ENCODE data around the gene CHPF2. TPM values are rescaled to one million over a fixed set of nuclear protein-coding genes. Genes with fewer than 3 reads are reported as not detected.

CHPF2 gene
- total and polyA plus RNA-seq, 2 donors, result 18.0 to 35.2 TPM

DNA sequence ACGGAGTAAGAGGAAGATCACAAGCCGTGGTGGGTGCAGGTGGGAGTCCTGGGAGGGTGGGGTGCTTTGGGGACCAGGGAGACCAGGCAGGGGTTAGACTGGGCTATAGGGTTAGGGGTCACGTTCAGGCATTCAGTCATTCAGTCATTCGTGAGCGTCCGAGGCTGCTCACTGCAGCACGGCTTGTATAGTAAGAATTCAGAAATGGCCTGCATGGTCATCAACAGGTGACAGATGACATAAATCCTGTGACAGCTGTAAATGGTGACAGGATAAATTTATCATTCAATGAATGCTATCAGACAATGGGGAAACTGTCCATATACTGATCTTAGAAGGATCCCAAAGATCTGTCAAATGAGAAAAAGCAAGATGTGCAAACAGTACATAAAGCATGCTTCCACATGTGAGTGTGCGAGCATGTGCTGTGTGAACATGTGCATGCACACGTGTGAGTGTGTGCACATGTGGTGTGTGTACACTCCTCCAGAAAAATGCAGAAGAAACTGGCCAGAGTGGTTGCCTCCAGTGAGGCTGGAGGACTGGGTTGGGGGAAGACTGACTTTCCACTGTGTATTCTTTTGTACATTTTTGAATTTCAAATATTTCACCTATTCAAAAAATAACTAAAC is 48.2 kb downstream of the CHPF2 start:
- no peak for DNase-seq (ENCODE audit: low read depth in 6 of 9, low spot score in 9 of 9)
- H3K4me3 ChIP-seq (ENCODE audit: low read length in 2 of 2), result no peak overlapping the region
- peaks cover 0 to 3% of the 10 kb centered on the region in 2 donors for H3K9me3 ChIP-seq (ENCODE audit: control insufficient read depth in 2 of 2, insufficient read depth in 1 of 2, low read length in 1 of 2)
- no peaks in the 10 kb centered on the region for H3K36me3 ChIP-seq (ENCODE audit: control insufficient read depth in 2 of 2, insufficient read depth in 2 of 2, low read length in 1 of 2)
- peaks cover 0 to 10% of the 10 kb centered on the region in 2 donors for H3K4me1 ChIP-seq (ENCODE audit: control insufficient read depth in 2 of 2, insufficient read depth in 2 of 2, low read length in 2 of 2)
- H3K27me3 ChIP-seq (ENCODE audit: control insufficient read depth in 2 of 2, insufficient read depth in 1 of 2, low read length in 1 of 2), result peaks cover 3 to 60% of the 10 kb centered on the region in 2 donors
- H3K27ac ChIP-seq (ENCODE audit: low read depth in 1 of 2, low read length in 1 of 2), result no peak overlapping the region
- 95% methylated on average over 9 of the region's 9 CpGs for WGBS

GRCh38 chr7:151281686-151282085 is 49.4 kb downstream of the CHPF2 start:
- no peak overlapping the region for H3K4me3 ChIP-seq (ENCODE audit: low read length in 2 of 2)
- DNase-seq (ENCODE audit: low read depth in 6 of 9, low spot score in 9 of 9), result no peak
- no peaks in the 10 kb centered on the region for H3K36me3 ChIP-seq (ENCODE audit: control insufficient read depth in 2 of 2, insufficient read depth in 2 of 2, low read length in 1 of 2)
- peaks cover 3 to 51% of the 10 kb centered on the region in 2 donors for H3K27me3 ChIP-seq (ENCODE audit: control insufficient read depth in 2 of 2, insufficient read depth in 1 of 2, low read length in 1 of 2)
- H3K27ac ChIP-seq (ENCODE audit: low read depth in 1 of 2, low read length in 1 of 2), result no peak overlapping the region
- peaks cover 0 to 3% of the 10 kb centered on the region in 2 donors for H3K4me1 ChIP-seq (ENCODE audit: control insufficient read depth in 2 of 2, insufficient read depth in 2 of 2, low read length in 2 of 2)
- 92% methylated on average over 6 of the region's 6 CpGs for WGBS
- peaks cover 0 to 3% of the 10 kb centered on the region in 2 donors for H3K9me3 ChIP-seq (ENCODE audit: control insufficient read depth in 2 of 2, insufficient read depth in 1 of 2, low read length in 1 of 2)

GRCh38 chr7:151282111-151282510 is 49.8 kb downstream of the CHPF2 start:
- no peak for DNase-seq (ENCODE audit: low read depth in 6 of 9, low spot score in 9 of 9)
- peaks cover 0 to 2% of the 10 kb centered on the region in 2 donors for H3K9me3 ChIP-seq (ENCODE audit: control insufficient read depth in 2 of 2, insufficient read depth in 1 of 2, low read length in 1 of 2)
- peaks cover 0 to 3% of the 10 kb centered on the region in 2 donors for H3K4me1 ChIP-seq (ENCODE audit: control insufficient read depth in 2 of 2, insufficient read depth in 2 of 2, low read length in 2 of 2)
- H3K27me3 ChIP-seq (ENCODE audit: control insufficient read depth in 2 of 2, insufficient read depth in 1 of 2, low read length in 1 of 2), result peaks cover 3 to 52% of the 10 kb centered on the region in 2 donors
- no peak overlapping the region for H3K4me3 ChIP-seq (ENCODE audit: low read length in 2 of 2)
- no peak overlapping the region for H3K27ac ChIP-seq (ENCODE audit: low read depth in 1 of 2, low read length in 1 of 2)
- H3K36me3 ChIP-seq (ENCODE audit: control insufficient read depth in 2 of 2, insufficient read depth in 2 of 2, low read length in 1 of 2), result no peaks in the 10 kb centered on the region
- 92% methylated on average over 8 of the region's 8 CpGs for WGBS

- H3K27me3 ChIP-seq (ENCODE audit: control insufficient read depth in 2 of 2, insufficient read depth in 1 of 2, low read length in 1 of 2), result peaks cover 3 to 44% of the 10 kb centered on the region in 2 donors
- no peaks in the 10 kb centered on the region for H3K9me3 ChIP-seq (ENCODE audit: control insufficient read depth in 2 of 2, insufficient read depth in 1 of 2, low read length in 1 of 2)
- WGBS, result 95% methylated on average over 2 of the region's 2 CpGs
- DNase-seq (ENCODE audit: low read depth in 6 of 9, low spot score in 9 of 9), result no peak
- H3K4me3 ChIP-seq (ENCODE audit: low read length in 2 of 2), result no peak overlapping the region
- no peaks in the 10 kb centered on the region for H3K36me3 ChIP-seq (ENCODE audit: control insufficient read depth in 2 of 2, insufficient read depth in 2 of 2, low read length in 1 of 2)
- no peaks in the 10 kb centered on the region for H3K4me1 ChIP-seq (ENCODE audit: control insufficient read depth in 2 of 2, insufficient read depth in 2 of 2, low read length in 2 of 2)
- no peak overlapping the region for H3K27ac ChIP-seq (ENCODE audit: low read depth in 1 of 2, low read length in 1 of 2)
These were observed 51.0 kb downstream of the CHPF2 start for GRCh38 chr7:151283302-151283701.

- H3K27me3 ChIP-seq (ENCODE audit: control insufficient read depth in 2 of 2, insufficient read depth in 1 of 2, low read length in 1 of 2), result peaks cover 3 to 25% of the 10 kb centered on the region in 2 donors
- no peak overlapping the region for H3K4me3 ChIP-seq (ENCODE audit: low read length in 2 of 2)
- DNase-seq (ENCODE audit: low read depth in 6 of 9, low spot score in 9 of 9), result no peak
- 95% methylated on average over 2 of the region's 2 CpGs for WGBS
- H3K4me1 ChIP-seq (ENCODE audit: control insufficient read depth in 2 of 2, insufficient read depth in 2 of 2, low read length in 2 of 2), result no peaks in the 10 kb centered on the region
- H3K36me3 ChIP-seq (ENCODE audit: control insufficient read depth in 2 of 2, insufficient read depth in 2 of 2, low read length in 1 of 2), result no peaks in the 10 kb centered on the region
- no peaks in the 10 kb centered on the region for H3K9me3 ChIP-seq (ENCODE audit: control insufficient read depth in 2 of 2, insufficient read depth in 1 of 2, low read length in 1 of 2)
- no peak overlapping the region for H3K27ac ChIP-seq (ENCODE audit: low read depth in 1 of 2, low read length in 1 of 2)
These were observed 53.9 kb downstream of the CHPF2 start for GRCh38 chr7:151286148-151286547.

Other genes starting within 250 kb of the CHPF2 start
- 1.5 TPM for gene NOS3, start 241.5 kb upstream of the CHPF2 start, total RNA-seq
- 3.0 TPM for gene NOS3, start 241.5 kb upstream of the CHPF2 start, polyA plus RNA-seq
- 1.6 TPM for gene ATG9B, start 208.0 kb upstream of the CHPF2 start, total RNA-seq
- 8.0 TPM for gene ATG9B, start 208.0 kb upstream of the CHPF2 start, polyA plus RNA-seq
- gene ABCB8, start 204.0 kb upstream of the CHPF2 start, total RNA-seq, result 10.5 TPM
- 33.8 TPM for gene ABCB8, start 204.0 kb upstream of the CHPF2 start, polyA plus RNA-seq
- gene ASIC3, start 184.0 kb upstream of the CHPF2 start, total RNA-seq, result 0.14 TPM
- 10.6 TPM for gene ASIC3, start 184.0 kb upstream of the CHPF2 start, polyA plus RNA-seq
- gene CDK5, start 174.6 kb upstream of the CHPF2 start, total RNA-seq, result 19.8 TPM
- gene CDK5, start 174.6 kb upstream of the CHPF2 start, polyA plus RNA-seq, result 8.9 TPM
- gene SLC4A2, start 172.9 kb upstream of the CHPF2 start, total RNA-seq, result 22.9 TPM
- 89.5 TPM for gene SLC4A2, start 172.9 kb upstream of the CHPF2 start, polyA plus RNA-seq
- 52.2 TPM for gene FASTK, start 151.7 kb upstream of the CHPF2 start, total RNA-seq
- 142 TPM for gene FASTK, start 151.7 kb upstream of the CHPF2 start, polyA plus RNA-seq
- gene TMUB1, start 149.0 kb upstream of the CHPF2 start, total RNA-seq, result 17.0 TPM
- 68.4 TPM for gene TMUB1, start 149.0 kb upstream of the CHPF2 start, polyA plus RNA-seq
- 8.2 TPM for gene AGAP3, start 146.0 kb upstream of the CHPF2 start, total RNA-seq
- gene AGAP3, start 146.0 kb upstream of the CHPF2 start, polyA plus RNA-seq, result 43.2 TPM
- gene GBX1, start 64.8 kb upstream of the CHPF2 start, total RNA-seq, result not detected
- gene GBX1, start 64.8 kb upstream of the CHPF2 start, polyA plus RNA-seq, result 0.07 TPM
- not detected for gene ASB10, start 45.2 kb upstream of the CHPF2 start, total RNA-seq
- 0.05 TPM for gene ASB10, start 45.2 kb upstream of the CHPF2 start, polyA plus RNA-seq
- gene H2BK1, start 22.0 kb upstream of the CHPF2 start, total RNA-seq, result not detected
- gene H2BK1, start 22.0 kb upstream of the CHPF2 start, polyA plus RNA-seq, result 0.25 TPM
- gene ABCF2, start 5.3 kb upstream of the CHPF2 start, total RNA-seq, result 26.1 TPM
- gene ABCF2, start 5.3 kb upstream of the CHPF2 start, polyA plus RNA-seq, result 18.9 TPM
- gene SMARCD3, start 16.2 kb downstream of the CHPF2 start, total RNA-seq, result 4.1 TPM
- gene SMARCD3, start 16.2 kb downstream of the CHPF2 start, polyA plus RNA-seq, result 9.6 TPM
- gene NUB1, start 109.3 kb downstream of the CHPF2 start, total RNA-seq, result 69.8 TPM
- gene NUB1, start 109.3 kb downstream of the CHPF2 start, polyA plus RNA-seq, result 48.5 TPM
- 5.0 TPM for gene WDR86, start 177.6 kb downstream of the CHPF2 start, total RNA-seq
- gene WDR86, start 177.6 kb downstream of the CHPF2 start, polyA plus RNA-seq, result 1.3 TPM
- gene CRYGN, start 207.7 kb downstream of the CHPF2 start, total RNA-seq, result 1.2 TPM
- gene CRYGN, start 207.7 kb downstream of the CHPF2 start, polyA plus RNA-seq, result 0.34 TPM

Measured in thymus (tissue), 11 donors.